ENCODE results near the gene EFR3B. TPM values are rescaled to one million over a fixed set of nuclear protein-coding genes. Genes with fewer than 3 reads are reported as not detected.

Gene EFR3B
- total and polyA plus RNA-seq, 4 donors: 0.68 to 6.1 (median 3.6) TPM

DNA sequence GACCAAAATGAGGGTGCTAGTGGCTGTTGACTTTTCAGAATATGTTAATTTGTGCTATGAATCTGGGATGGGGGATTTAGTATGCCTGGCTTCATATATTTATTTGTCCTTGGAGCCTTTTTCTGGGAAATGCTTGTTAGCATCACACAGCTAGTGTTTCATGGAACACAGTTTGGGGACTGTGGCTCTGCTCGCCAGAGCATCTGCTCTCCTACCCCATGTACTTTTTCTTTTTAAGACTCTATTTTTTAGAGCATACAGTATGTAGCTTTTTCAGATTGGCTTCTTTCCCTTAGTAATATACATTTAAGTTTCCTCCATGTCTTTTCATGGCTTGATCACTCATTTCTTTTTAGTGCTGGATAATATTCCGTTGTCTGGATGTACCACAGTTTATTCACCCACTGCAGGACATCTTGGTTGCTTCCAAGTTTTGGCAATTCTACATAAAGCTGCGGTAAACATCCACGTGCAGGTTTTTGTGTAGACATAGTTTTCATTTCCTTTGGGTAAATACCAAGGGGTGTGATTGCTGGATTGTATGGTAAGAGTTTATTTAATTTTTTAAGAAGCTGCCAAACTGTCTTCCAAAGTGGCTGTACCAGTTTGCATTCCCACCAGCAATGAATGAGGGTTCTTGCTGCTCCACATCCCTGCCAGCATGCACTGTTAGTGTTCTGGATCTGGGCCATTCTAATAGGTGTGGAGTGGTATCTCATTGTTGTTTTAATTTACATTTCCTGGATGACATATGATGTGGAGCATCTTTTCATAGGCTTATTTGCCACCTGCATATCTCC lies 44.1 kb downstream of the EFR3B start:
- peaks cover 2 to 22% (median 3%) of the 10 kb centered on the region in 5 donors for H3K4me1 ChIP-seq (ENCODE audit: control insufficient read depth in 5 of 5, insufficient read depth in 5 of 5, low read length in 5 of 5)
- H3K9me3 ChIP-seq (ENCODE audit: control insufficient read depth in 4 of 4, insufficient read depth in 3 of 4, low read length in 3 of 4): no peaks in the 10 kb centered on the region
- ATAC-seq (ENCODE audit: insufficient read depth, low FRiP score) (no peak), DNase-seq (no peak)
- no peak overlapping the region for H3K9ac ChIP-seq (ENCODE audit: insufficient read depth in 1 of 2, low read length in 2 of 2)
- WGBS, 2 donors: 65 to 92% methylated on average over 4 of the region's 4 CpGs
- TF ChIP-seq, protein P1, sequence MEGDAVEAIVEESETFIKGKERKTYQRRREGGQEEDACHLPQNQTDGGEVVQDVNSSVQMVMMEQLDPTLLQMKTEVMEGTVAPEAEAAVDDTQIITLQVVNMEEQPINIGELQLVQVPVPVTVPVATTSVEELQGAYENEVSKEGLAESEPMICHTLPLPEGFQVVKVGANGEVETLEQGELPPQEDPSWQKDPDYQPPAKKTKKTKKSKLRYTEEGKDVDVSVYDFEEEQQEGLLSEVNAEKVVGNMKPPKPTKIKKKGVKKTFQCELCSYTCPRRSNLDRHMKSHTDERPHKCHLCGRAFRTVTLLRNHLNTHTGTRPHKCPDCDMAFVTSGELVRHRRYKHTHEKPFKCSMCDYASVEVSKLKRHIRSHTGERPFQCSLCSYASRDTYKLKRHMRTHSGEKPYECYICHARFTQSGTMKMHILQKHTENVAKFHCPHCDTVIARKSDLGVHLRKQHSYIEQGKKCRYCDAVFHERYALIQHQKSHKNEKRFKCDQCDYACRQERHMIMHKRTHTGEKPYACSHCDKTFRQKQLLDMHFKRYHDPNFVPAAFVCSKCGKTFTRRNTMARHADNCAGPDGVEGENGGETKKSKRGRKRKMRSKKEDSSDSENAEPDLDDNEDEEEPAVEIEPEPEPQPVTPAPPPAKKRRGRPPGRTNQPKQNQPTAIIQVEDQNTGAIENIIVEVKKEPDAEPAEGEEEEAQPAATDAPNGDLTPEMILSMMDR (IDR thresholded peaks at IDR 0.05; ENCODE audit: control extremely low read depth, extremely low read depth): no peak
- H3K36me3 ChIP-seq (ENCODE audit: control insufficient read depth in 4 of 4, insufficient read depth in 4 of 4, low read length in 4 of 4): no peaks in the 10 kb centered on the region
- H3K4me3 ChIP-seq: no peak overlapping the region
- no peaks in the 10 kb centered on the region for H3K27me3 ChIP-seq (ENCODE audit: control insufficient read depth in 3 of 3, insufficient read depth in 3 of 3, low read length in 2 of 3)
- H3K27ac ChIP-seq (ENCODE audit: low read depth in 1 of 2, low read length in 1 of 2): no peak overlapping the region

DNA sequence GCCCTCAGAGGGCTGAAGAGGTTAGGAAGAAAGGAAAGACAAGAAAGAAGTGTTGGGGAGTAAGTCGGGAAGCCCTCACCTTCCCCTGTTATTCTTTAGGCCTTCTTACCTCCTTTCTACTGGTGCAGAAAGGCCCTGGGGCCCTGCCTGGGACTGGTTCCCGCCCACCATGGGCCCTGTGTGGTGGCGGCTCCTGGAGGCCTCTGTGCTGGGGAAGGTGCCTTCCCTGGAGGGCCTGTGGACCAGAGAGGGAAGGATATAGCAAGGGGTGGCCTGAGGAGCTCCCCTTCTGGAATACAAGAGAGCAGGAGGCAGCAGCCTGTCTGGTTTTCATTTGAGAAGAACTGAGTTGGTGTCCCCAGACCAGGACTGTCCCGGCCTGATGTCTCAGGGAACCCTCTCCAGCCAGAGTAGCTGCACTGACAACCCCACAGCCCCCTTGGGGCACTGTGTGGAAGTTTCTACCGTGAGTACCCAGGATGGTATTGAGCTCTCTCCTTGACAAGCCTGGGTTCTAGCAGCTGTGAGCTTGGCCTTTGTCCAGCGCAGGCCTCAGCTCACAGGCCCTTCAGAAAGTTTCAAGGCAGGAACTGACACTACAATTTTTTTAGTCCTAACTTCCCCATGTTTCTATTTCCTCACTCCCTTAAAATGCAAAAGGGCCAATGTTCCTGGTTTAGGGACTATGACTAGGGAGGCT lies 47.1 kb downstream of the EFR3B start:
- Histone ChIP-seq H3K27me3 (ENCODE audit: control insufficient read depth in 3 of 3, insufficient read depth in 3 of 3, low read length in 2 of 3) (no peaks in the 10 kb centered on the region), H3K27ac (ENCODE audit: low read depth in 1 of 2, low read length in 1 of 2) (no peak overlapping the region), H3K4me1 (ENCODE audit: control insufficient read depth in 5 of 5, insufficient read depth in 5 of 5, low read length in 5 of 5) (peaks cover 2 to 22% (median 3%) of the 10 kb centered on the region in 5 donors), H3K36me3 (ENCODE audit: control insufficient read depth in 4 of 4, insufficient read depth in 4 of 4, low read length in 4 of 4) (no peaks in the 10 kb centered on the region), H3K9ac (ENCODE audit: insufficient read depth in 1 of 2, low read length in 2 of 2) (peak overlapping the region in 1 of 2 donors; percentile 11), H3K9me3 (ENCODE audit: control insufficient read depth in 4 of 4, insufficient read depth in 3 of 4, low read length in 3 of 4) (no peaks in the 10 kb centered on the region), H3K4me3 (no peak overlapping the region)
- ATAC-seq (ENCODE audit: insufficient read depth, low FRiP score) (no peak), DNase-seq (peak; percentile 78 to 92 (median 84))
- WGBS, 2 donors: 67 to 78% methylated on average over 6 of the region's 6 CpGs
- TF ChIP-seq, protein P1 (IDR thresholded peaks at IDR 0.05; ENCODE audit: control extremely low read depth, extremely low read depth): no peak

DNA sequence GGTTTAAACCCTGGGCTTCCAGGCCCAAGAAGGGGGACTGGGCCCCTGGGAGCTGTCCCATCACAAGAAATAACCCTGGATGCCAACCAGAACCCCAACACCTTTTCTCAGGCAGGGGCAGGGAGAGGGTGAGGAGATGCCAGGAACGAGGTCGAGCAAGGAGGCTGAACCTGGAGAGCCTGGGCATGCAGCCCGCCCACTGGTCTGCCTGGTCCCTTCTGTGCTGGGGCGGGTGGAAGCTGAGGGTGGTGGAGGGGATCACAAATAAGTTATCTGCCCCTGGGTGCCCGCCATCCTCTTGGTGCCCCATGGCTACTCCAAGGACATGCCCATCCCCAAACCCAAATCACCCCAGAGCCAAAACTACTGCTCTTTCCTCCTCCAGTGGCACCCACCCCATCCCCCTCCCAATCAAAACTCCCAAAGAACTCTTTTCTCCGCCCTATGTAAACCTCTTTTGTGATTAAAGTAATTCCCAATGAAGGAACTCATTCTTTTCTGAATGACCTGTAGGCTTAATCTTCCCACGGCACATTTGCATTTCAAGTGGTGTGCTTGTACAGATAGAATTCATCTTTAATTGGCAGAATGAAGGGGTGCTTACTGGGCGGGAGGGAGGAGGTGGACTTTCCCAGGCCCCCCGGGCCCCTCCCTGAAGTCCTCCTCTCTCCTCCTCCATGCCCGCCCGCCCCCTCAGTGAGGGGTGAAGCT lies 47.9 kb downstream of the EFR3B start:
- H3K4me1 ChIP-seq (ENCODE audit: control insufficient read depth in 5 of 5, insufficient read depth in 5 of 5, low read length in 5 of 5): peaks cover 2 to 22% (median 3%) of the 10 kb centered on the region in 5 donors
- WGBS, 2 donors: 70 to 74% methylated on average over 11 of the region's 11 CpGs
- TF ChIP-seq, protein P1 (IDR thresholded peaks at IDR 0.05; ENCODE audit: control extremely low read depth, extremely low read depth): no peak
- no peak overlapping the region for H3K9ac ChIP-seq (ENCODE audit: insufficient read depth in 1 of 2, low read length in 2 of 2)
- ATAC-seq (ENCODE audit: insufficient read depth, low FRiP score) (no peak), DNase-seq (peak in 1 of 3 donors; percentile 39)
- H3K27ac ChIP-seq (ENCODE audit: low read depth in 1 of 2, low read length in 1 of 2): no peak overlapping the region
- no peaks in the 10 kb centered on the region for H3K9me3 ChIP-seq (ENCODE audit: control insufficient read depth in 4 of 4, insufficient read depth in 3 of 4, low read length in 3 of 4)
- H3K27me3 ChIP-seq (ENCODE audit: control insufficient read depth in 3 of 3, insufficient read depth in 3 of 3, low read length in 2 of 3): no peaks in the 10 kb centered on the region
- no peaks in the 10 kb centered on the region for H3K36me3 ChIP-seq (ENCODE audit: control insufficient read depth in 4 of 4, insufficient read depth in 4 of 4, low read length in 4 of 4)
- H3K4me3 ChIP-seq: no peak overlapping the region
